ENCODE measurements around the gene DPP6.
"Not testable (repeated sequence)": the region's sequence is repeated elsewhere in the genome, so short reads cannot be mapped to it uniquely, and the experiment has no call there.

DNA sequence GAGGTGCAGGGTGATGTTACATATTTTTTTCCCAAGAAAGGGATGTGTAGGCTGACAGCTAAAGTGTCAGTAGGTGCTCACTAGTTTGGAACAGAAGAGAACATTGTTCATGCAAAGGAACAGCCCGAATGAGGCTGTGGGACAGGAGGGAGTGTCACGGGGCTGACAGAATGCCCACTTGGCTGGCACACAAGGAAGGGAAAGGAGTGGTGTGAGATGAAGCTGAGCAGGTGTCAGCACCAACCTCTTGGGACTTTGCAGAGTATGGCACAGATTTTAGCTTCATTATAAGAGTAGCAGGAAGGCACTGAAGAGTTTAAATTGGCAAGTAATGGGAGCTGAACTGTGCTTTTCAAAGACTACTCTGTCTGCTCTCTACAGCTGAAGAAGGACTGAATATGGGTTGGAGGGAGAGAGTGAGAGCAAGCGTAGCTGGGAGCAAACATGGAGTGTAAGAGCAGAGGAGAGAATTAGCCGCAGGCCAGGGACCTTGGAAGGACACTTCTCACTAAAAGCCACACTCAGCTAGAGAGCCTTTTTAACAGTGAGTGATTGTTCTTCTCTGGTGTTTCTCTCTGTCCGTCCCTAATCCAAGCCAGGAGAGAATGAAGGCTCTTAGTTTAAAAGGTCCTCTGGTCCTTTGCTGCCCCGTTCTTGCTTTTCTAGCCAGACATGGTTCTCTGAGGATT lies 35.0 kb downstream of the DPP6 start:
- not testable (repeated sequence) for TF ChIP-seq CTCF, MAX (IDR thresholded peaks at IDR 0.05; ENCODE audit: low read depth, low read length)
